ENCODE results near the gene SPINT3.

DNA sequence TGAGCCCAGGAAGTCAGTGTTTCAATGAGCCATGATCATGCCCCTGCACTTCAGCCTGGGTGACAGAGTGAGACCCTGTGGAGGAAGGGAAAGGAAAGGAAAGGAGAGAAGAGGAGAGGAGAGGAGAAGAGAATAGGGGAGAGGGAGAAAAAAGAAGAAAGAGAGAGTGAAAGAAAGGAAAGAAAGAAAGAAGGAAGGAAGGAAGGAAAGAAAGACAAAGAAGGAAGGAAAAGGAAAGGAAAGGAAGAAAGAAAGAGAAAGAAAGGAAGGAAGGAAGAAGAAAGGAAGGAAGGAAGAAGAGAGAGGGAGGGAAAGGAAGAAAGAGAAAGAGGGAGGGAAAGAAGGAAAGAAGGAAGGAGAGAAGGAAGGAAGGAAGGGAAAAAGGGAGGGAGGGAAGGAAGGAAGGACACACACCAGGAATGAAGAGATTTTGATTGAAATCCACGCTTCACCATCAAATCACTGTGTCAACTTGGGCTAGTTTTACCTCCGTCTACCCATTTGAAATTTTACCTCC, 49.4 kb upstream of the SPINT3 start:
- TF ChIP-seq EZH2 (IDR thresholded peaks at IDR 0.05; ENCODE audit: low read depth, low read length, severe bottlenecking) (no peak), SIN3A (conservative IDR thresholded peaks at IDR 0.05 in 1 of 2, IDR thresholded peaks at IDR 0.05 in 1 of 2; ENCODE audit: low read depth in 1 of 2, low read length in 2 of 2) (no peak), BCL11A (IDR thresholded peaks at IDR 0.05; ENCODE audit: low read depth in 2 of 2, low read length in 2 of 2) (no peak), RBBP5 (IDR thresholded peaks at IDR 0.05; ENCODE audit: borderline replicate concordance, low read depth, low read length) (no peak)
- TF ChIP-seq, protein P1, sequence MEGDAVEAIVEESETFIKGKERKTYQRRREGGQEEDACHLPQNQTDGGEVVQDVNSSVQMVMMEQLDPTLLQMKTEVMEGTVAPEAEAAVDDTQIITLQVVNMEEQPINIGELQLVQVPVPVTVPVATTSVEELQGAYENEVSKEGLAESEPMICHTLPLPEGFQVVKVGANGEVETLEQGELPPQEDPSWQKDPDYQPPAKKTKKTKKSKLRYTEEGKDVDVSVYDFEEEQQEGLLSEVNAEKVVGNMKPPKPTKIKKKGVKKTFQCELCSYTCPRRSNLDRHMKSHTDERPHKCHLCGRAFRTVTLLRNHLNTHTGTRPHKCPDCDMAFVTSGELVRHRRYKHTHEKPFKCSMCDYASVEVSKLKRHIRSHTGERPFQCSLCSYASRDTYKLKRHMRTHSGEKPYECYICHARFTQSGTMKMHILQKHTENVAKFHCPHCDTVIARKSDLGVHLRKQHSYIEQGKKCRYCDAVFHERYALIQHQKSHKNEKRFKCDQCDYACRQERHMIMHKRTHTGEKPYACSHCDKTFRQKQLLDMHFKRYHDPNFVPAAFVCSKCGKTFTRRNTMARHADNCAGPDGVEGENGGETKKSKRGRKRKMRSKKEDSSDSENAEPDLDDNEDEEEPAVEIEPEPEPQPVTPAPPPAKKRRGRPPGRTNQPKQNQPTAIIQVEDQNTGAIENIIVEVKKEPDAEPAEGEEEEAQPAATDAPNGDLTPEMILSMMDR (IDR thresholded peaks at IDR 0.05; ENCODE audit: control extremely low read depth in 1 of 3, insufficient read depth in 1 of 3, low read depth in 1 of 3, low read length in 3 of 3) = no peak
